AG04449 (cell line): ENCODE results near the gene IFNAR1.

Experiments used
- CTCF ChIA-PET: fragments of 350-600 bp; formaldehyde crosslinking; extraction: SDS; loops from one replicate; lab custom pipeline; 2021; ENCODE audit warnings: antibody characterized with exemption; lab: Yijun Ruan, JAX
- POLR2A ChIA-PET: fragments of 400-600, 350-600 bp; formaldehyde crosslinking; extraction: SDS; loops from one replicate; lab custom pipeline; 2020; ENCODE audit warnings: antibody characterized with exemption, inconsistent platforms; lab: Yijun Ruan, JAX
- DNase-seq: peaks from one replicate; pipeline ENCODE4 v3.0.0-alpha.2; 2010; ENCODE audit warnings: low read depth, low spot score
- H3K4me3 ChIP-seq: 2 replicates; pipeline ENCODE4 v1.5.1; 2011; ENCODE audit warnings: low read depth, mild to moderate bottlenecking, control low read depth, low read length
- TF ChIP-seq, protein P1 (sequence below): IDR thresholded peaks from one replicate; pipeline ENCODE4 v1.5.1; 2011; ENCODE audit warnings: mild to moderate bottlenecking, moderate library complexity, low read length, control low read depth, inconsistent platforms; ENCODE audit not compliant: insufficient read depth; ENCODE audit errors: missing control alignments

IFNAR1 gene

DNA sequence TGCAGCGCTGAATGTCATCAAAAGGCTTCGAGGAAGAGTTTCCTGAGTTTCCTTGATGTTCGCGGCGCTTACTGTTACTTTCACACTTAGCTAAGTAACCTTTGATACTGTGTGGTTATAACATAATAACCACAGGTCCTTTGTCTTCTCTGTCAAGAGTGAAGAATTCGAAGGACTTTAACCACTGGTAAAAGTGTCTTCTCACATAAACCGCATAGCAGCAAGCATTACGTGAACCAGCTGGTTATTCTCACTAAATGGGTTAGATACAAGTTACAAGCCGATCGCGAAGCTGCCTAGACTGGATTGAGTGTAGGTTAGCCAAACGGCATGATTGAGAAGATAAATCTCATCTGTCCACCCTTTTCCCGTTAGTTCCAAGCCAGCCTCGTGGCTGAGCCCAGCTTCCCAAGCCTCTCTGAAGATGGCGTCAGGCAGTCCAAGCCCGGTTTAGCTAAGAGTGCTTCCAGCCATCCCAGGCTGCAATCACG, 60.1 kb downstream of the IFNAR1 start:
- no peak for DNase-seq
- no peak overlapping the region for H3K4me3 ChIP-seq
- TF ChIP-seq, protein P1, sequence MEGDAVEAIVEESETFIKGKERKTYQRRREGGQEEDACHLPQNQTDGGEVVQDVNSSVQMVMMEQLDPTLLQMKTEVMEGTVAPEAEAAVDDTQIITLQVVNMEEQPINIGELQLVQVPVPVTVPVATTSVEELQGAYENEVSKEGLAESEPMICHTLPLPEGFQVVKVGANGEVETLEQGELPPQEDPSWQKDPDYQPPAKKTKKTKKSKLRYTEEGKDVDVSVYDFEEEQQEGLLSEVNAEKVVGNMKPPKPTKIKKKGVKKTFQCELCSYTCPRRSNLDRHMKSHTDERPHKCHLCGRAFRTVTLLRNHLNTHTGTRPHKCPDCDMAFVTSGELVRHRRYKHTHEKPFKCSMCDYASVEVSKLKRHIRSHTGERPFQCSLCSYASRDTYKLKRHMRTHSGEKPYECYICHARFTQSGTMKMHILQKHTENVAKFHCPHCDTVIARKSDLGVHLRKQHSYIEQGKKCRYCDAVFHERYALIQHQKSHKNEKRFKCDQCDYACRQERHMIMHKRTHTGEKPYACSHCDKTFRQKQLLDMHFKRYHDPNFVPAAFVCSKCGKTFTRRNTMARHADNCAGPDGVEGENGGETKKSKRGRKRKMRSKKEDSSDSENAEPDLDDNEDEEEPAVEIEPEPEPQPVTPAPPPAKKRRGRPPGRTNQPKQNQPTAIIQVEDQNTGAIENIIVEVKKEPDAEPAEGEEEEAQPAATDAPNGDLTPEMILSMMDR, result no peak
- POLR2A ChIA-PET, result no interaction called here
- CTCF ChIA-PET, result interaction anchor here (0.8 to 3.5 kb wide), 5 partner anchors 9 to 188 kb away, joined by 3 to 12 read pairs (median 4); no protein-coding TSS in a partner anchor

DNA sequence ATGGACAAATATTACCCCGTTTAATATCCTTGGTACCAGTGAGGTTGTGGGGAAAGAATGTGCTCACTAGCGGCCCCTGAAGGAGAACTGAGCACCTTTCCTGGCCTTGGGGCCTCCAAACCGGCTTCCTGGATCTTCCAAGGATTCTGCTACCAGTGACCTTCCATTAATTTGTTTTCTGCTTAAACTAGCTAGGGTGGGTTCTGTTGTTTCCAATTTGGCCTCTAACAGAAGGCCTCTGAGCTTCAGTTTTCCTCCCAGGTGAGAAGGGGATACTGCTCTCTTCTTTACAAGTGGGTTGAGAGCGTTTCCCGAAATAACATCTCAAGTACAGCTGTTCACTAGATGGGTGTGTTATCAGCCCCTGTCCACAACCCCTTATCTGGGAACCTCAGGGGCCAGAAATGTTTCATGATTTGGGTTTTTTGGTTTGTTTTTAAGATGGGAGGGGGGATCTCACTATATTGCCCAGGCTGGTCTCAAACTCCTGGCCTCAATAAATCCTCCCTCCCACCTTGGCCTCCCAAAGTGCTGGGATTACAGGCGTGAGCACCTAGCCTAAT, 61.5 kb downstream of the IFNAR1 start:
- CTCF ChIA-PET, result interaction anchor here (0.9 to 3.5 kb wide), 3 partner anchors 8 to 25 kb away, joined by 3 to 12 read pairs (median 3); no protein-coding TSS in a partner anchor
- no peak for DNase-seq
- POLR2A ChIA-PET, result no interaction called here
- TF ChIP-seq, protein P1, result no peak
- H3K4me3 ChIP-seq, result no peak overlapping the region

DNA sequence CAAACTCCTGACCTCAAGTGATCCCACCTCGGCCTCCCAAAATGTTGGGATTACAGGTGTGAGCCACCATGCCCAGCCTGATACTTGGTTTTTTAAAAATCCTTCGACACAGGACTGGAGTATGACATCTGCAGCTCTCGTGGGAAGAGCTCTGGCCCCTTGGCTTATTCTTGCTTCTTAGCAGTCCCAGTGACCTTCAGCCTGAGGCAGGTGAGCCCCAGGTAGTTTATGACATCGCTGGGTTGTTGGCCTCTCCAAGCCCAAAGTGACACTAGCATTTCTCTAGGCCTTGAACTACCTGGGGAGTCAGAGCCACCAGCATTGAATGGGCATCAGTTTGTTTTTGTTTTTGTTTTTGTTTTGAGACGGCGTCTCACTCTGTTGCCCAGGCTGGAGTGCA, 62.5 kb downstream of the IFNAR1 start:
- ChIA-PET CTCF (interaction anchor here (0.9 to 3.5 kb wide), 3 partner anchors 7 to 26 kb away, joined by 3 to 12 read pairs (median 3); no protein-coding TSS in a partner anchor), POLR2A (no interaction called here)
- DNase-seq, result no peak
- TF ChIP-seq, protein P1, result no peak
- H3K4me3 ChIP-seq, result no peak overlapping the region

DNA sequence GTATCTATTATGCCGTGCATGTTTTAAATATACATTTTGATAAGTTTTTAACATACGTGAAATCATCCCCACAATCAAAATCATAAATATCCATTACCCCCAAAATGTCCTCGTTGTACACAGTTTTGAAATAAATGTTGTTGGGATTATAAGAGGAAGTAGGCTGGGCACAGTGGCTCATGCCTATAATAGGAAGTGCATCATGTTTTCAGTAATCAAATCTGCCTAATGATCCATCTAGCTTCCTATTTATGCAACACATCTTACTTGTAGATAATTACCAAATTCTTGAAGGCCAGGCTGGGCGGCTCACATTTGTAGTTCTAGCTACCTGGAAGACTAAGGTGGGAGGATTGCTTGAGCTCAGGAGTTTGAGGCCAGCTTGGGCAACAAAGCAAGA, 63.4 kb downstream of the IFNAR1 start:
- ChIA-PET CTCF (interaction anchor here (0.9 to 1.1 kb wide), 3 partner anchors 9 to 191 kb away, joined by 3 read pairs; no protein-coding TSS in a partner anchor), POLR2A (no interaction called here)
- TF ChIP-seq, protein P1, result no peak
- no peak overlapping the region for H3K4me3 ChIP-seq
- DNase-seq, result no peak

DNA sequence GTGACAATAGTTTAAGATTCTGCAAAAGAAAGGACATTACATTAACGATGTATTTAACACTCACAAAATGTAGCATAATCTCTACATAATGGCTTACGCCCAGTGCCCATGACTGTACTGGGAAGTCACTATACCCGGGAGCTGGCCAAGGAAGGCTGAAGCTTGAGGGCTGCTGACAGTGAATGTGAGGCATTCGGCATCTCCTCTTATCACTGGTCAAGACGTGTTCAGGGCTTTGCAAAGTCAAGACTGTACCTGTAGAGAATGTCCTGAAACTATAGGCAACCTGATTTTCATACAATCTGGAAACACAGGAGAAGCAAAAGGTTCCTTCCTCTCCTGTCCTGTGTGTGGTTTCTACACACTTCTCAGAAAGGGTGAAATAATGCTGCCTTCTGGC, 65.7 kb downstream of the IFNAR1 start:
- TF ChIP-seq, protein P1, result no peak
- DNase-seq, result no peak
- ChIA-PET POLR2A (no interaction called here), CTCF (interaction anchor here (1.1 kb wide), 1 partner anchor 193 kb away, joined by 3 read pairs; no protein-coding TSS in a partner anchor)
- no peak overlapping the region for H3K4me3 ChIP-seq

DNA sequence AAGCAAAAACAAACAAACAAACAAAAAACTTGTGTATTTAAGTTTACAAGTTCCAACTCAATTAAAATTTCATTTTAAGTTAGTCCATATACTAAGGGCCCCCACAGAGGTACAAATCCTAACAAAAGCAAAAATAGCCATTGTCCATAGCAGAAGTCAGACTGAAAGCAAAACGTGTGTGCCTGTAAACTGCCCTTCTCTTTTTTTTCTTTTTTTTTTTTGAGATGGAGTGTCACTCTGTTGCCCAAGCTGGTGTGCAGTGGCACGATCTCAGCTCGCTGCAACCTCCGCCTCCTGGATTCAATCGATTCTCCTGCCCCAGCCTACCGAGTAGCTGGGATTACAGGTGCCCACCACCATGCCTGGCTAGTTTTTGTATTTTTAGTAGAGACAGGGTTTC, 66.9 kb downstream of the IFNAR1 start:
- H3K4me3 ChIP-seq, result no peak overlapping the region
- CTCF ChIA-PET, result interaction anchor here (1.1 kb wide), 1 partner anchor 194 kb away, joined by 3 read pairs; no protein-coding TSS in a partner anchor
- TF ChIP-seq, protein P1, result no peak
- DNase-seq, result no peak
- POLR2A ChIA-PET, result no interaction called here
